Measurements from ENCODE around the gene ARF3.

Gene ARF3

GRCh38 chr12:48961801-48962200 lies 4.5 kb upstream of the ARF3 start:
- no peak for DNase-seq

- no peak for DNase-seq
These were observed 4.0 kb upstream of the ARF3 start for GRCh38 chr12:48961331-48961730.

- no peak for DNase-seq
These were observed 3.5 kb upstream of the ARF3 start for GRCh38 chr12:48960834-48961233.

GRCh38 chr12:48958049-48958388 lies 732 bp upstream of the ARF3 start:
- DNase-seq = no peak

- DNase-seq = peak; percentile 95
These were observed 777 bp downstream of the ARF3 start for GRCh38 chr12:48956279-48957140.

GRCh38 chr12:48954841-48955501 lies 2.3 kb downstream of the ARF3 start:
- peak; percentile 67 for DNase-seq

GRCh38 chr12:48954061-48954460 lies 3.2 kb downstream of the ARF3 start:
- DNase-seq = no peak

GRCh38 chr12:48952691-48953090 lies 4.6 kb downstream of the ARF3 start:
- DNase-seq = no peak

- DNase-seq = no peak
These were observed 9.6 kb downstream of the ARF3 start for GRCh38 chr12:48947727-48948126.

GRCh38 chr12:48946943-48947342 lies 10.3 kb downstream of the ARF3 start:
- DNase-seq = no peak

- DNase-seq = no peak
These were observed 11.1 kb downstream of the ARF3 start for GRCh38 chr12:48946205-48946604.

GRCh38 chr12:48943221-48943620 lies 14.1 kb downstream of the ARF3 start:
- DNase-seq = no peak

- peak; percentile 76 for DNase-seq
These were observed 17.1 kb downstream of the ARF3 start for GRCh38 chr12:48940181-48940580.

GRCh38 chr12:48938805-48939204 lies 18.5 kb downstream of the ARF3 start:
- no peak for DNase-seq

- no peak for DNase-seq
These were observed 20.1 kb downstream of the ARF3 start for GRCh38 chr12:48937170-48937569.

- peak; percentile 59 for DNase-seq
These were observed 20.8 kb downstream of the ARF3 start for GRCh38 chr12:48936379-48936979.

- DNase-seq = no peak
These were observed 23.0 kb downstream of the ARF3 start for GRCh38 chr12:48934312-48934706.

GRCh38 chr12:48933664-48934311 lies 23.5 kb downstream of the ARF3 start:
- DNase-seq = no peak

- DNase-seq = no peak
These were observed 24.4 kb downstream of the ARF3 start for GRCh38 chr12:48932878-48933277.

GRCh38 chr12:48930475-48930874 lies 26.8 kb downstream of the ARF3 start:
- DNase-seq = no peak

GRCh38 chr12:48929551-48929950 lies 27.7 kb downstream of the ARF3 start:
- no peak for DNase-seq

GRCh38 chr12:48927261-48927660 lies 30.0 kb downstream of the ARF3 start:
- DNase-seq = no peak

- DNase-seq = no peak
These were observed 31.8 kb downstream of the ARF3 start, which contains the start of gene FKBP11 for GRCh38 chr12:48925304-48926011. TSS of gene FKBP11 (minus strand) at chr12:48925492. CDS start at chr12:48925428, 64 bp downstream.
